ENCODE results near the gene PLEKHG5.
A peak's percentile ranks its signal among the peaks of the same experiment; 100 is the strongest.

DNA sequence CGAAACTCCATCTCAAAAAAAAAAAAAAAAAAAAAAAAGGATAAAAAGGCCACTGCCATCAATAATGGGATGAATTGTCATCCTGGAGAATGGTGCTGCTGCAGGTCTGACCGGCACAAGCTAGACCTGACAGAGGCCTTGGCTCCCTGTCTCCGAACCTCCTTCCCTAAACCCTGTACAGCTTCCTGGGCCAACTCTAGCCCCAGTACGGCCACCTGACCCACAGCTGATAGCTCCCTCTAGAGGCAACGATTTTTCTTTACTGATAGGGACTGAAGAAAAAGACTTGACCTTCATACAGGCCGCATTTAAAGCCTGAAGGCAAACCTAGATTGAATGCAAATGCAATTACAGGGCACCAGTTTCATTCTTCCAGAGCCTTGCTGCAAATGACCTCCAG is 32.1 kb upstream of the PLEKHG5 start:
- TF ChIP-seq POLR2A (IDR thresholded peaks at IDR 0.05) (no peak), EP300 (IDR thresholded peaks at IDR 0.05) (no peak), POLR2AphosphoS5 (IDR thresholded peaks at IDR 0.05) (no peak)
- TF ChIP-seq, protein P1, sequence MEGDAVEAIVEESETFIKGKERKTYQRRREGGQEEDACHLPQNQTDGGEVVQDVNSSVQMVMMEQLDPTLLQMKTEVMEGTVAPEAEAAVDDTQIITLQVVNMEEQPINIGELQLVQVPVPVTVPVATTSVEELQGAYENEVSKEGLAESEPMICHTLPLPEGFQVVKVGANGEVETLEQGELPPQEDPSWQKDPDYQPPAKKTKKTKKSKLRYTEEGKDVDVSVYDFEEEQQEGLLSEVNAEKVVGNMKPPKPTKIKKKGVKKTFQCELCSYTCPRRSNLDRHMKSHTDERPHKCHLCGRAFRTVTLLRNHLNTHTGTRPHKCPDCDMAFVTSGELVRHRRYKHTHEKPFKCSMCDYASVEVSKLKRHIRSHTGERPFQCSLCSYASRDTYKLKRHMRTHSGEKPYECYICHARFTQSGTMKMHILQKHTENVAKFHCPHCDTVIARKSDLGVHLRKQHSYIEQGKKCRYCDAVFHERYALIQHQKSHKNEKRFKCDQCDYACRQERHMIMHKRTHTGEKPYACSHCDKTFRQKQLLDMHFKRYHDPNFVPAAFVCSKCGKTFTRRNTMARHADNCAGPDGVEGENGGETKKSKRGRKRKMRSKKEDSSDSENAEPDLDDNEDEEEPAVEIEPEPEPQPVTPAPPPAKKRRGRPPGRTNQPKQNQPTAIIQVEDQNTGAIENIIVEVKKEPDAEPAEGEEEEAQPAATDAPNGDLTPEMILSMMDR (IDR thresholded peaks at IDR 0.05): peak in 4 of 6 experiments; percentile 18 to 35 (median 24)
